GM13976 (cell line): ENCODE data around the gene C3orf49.

ENCODE experiments used
- DNase-seq: peaks from one replicate; pipeline ENCODE4 v3.0.0; 2012; ENCODE audit warnings: low spot score
- CTCF ChIP-seq: IDR thresholded peaks from 2 replicates; pipeline ENCODE4 v1.5.1; 2012; ENCODE audit warnings: borderline replicate concordance, mild to moderate bottlenecking; ENCODE audit not compliant: insufficient read depth; ENCODE audit errors: extremely low read depth, missing control alignments, control extremely low read depth
- in situ Hi-C: fragments of 300-500 bp; cut with MboI; formaldehyde crosslinking; loops from one replicate; pipeline ENCODE4 v1.12.0; 2022; ENCODE audit warnings: low sequenced_read_pairs, mixed read lengths, inconsistent platforms; ENCODE audit not compliant: unreplicated experiment

Gene C3orf49

DNA sequence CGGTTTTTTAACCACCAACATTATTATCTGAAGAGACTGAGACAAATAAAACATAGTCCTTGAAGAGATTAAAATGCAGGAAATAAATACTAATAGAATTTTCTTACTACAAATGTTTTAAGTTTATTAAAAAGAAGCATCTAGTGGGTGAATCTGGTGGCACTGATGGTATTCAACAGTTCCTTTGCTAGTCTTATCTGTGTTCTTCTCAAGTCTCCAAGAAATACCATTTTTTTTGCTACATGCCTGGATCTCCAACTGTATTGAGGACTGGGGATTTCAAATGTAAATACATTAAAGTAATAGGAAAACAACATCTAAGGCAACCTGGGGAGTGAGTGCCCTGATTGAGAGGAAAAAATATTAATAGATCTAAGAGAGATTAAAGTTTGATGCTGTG, 22.6 kb downstream of the C3orf49 start:
- no peak for TF ChIP-seq CTCF
- in situ Hi-C loops, result loop anchor here (25.0 kb wide), 1 partner anchor 621 kb away; no protein-coding TSS in a partner anchor

GRCh38 chr3:63842127-63842526, 23.0 kb downstream of the C3orf49 start:
- in situ Hi-C loops, result loop anchor here (25.0 kb wide), 1 partner anchor 620 kb away; no protein-coding TSS in a partner anchor
- no peak for TF ChIP-seq CTCF
- DNase-seq, result no peak

More for the DNA sequence above, 22.6 kb downstream of the C3orf49 start:
- no peak for DNase-seq

GRCh38 chr3:63845215-63845614, 26.1 kb downstream of the C3orf49 start:
- in situ Hi-C loops, result loop anchor here (25.0 kb wide), 1 partner anchor 617 kb away; no protein-coding TSS in a partner anchor
- no peak for TF ChIP-seq CTCF
- no peak for DNase-seq

DNA sequence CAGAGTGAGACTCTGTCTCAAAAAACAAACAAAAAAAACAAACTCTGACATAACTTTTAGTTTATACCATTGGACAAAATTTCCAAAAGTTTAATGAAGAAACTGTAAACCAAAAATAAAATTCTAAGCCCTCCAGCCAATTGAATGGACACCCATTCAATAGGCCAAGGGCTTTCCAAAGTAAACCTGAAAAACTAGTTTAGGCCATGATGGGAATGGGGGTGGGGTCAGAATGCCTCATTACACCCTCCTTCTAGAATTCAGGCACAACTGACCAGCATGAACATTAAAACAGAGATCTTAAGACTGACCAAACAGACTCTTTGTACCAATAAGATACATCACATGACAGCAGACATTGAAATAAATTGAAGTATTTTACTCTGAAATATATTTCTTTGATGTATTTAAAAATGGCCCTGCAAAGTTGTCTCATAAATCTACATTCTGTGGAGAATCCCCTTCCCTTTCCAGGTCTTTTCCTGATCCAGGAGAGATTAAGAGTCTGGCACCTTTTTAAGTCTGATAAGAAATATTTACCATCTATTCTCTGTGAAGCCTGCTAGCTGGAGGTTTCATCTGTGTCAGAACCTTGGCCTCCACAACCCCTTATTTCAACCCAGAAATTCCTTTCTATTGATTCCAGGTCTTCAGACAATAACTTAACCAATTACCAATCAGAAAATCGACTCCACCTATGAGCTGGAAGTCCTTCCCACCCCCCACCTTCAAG, 28.8 kb downstream of the C3orf49 start:
- no peak for TF ChIP-seq CTCF
- in situ Hi-C loops, result loop anchor here (25.0 kb wide), 1 partner anchor 614 kb away; no protein-coding TSS in a partner anchor
- DNase-seq, result no peak

- in situ Hi-C loops, result loop anchor here (25.0 kb wide), 1 partner anchor 613 kb away; no protein-coding TSS in a partner anchor
- DNase-seq, result no peak
- TF ChIP-seq CTCF, result no peak
These were observed 30.1 kb downstream of the C3orf49 start for GRCh38 chr3:63849175-63849574.

DNA sequence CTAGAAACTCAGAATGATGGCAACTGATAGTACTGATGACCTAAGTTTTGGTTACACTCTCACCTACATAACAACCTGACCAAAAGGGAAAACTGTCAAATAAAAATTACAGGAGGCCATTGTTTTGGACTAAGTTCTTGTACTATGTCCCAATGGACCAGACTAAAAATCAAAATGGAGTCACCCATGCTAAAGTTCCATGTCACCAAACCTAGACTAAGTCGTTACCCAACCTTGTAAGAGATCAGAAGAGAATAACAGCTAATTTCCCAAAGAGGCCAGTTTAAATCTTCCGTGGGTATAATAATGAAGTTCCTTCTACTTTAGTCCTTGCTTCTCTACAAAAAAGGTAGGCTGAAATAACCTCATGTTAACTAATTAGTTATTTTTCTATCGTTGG, 32.2 kb downstream of the C3orf49 start:
- no peak for TF ChIP-seq CTCF
- in situ Hi-C loops, result no loop called here
- DNase-seq, result no peak
